ENCODE results near the gene ATXN3L.

GRCh38 chrX:13290891-13291614 lies 28.8 kb downstream of the ATXN3L start:
- no peak for TF ChIP-seq CTCF (conservative IDR thresholded peaks at IDR 0.05; ENCODE audit: low read depth, low read length)
- TF ChIP-seq EZH2 (IDR thresholded peaks at IDR 0.05; ENCODE audit: borderline replicate concordance, low read depth, low read length, poor library complexity, severe bottlenecking), result no peak

Measured in A673 (cell line).